NCI-H524 (cell line): Measurements from ENCODE around the gene CHCHD4.
A peak's percentile ranks its signal among the peaks of the same experiment; 100 is the strongest.

ENCODE experiments used
- DNase-seq, 2 experiments: peaks; one replicate each; lab custom pipeline; 2025; lab: John Stamatoyannopoulos, UW

The CHCHD4 gene

GRCh38 chr3:14150078-14150477 is 25.4 kb upstream of the CHCHD4 start:
- no peak for DNase-seq

- DNase-seq = no peak
Observed at GRCh38 chr3:14148041-14148985, 23.6 kb upstream of the CHCHD4 start.

GRCh38 chr3:14147617-14148016 is 22.9 kb upstream of the CHCHD4 start:
- no peak for DNase-seq

- DNase-seq = no peak
Observed at GRCh38 chr3:14147066-14147435, 22.4 kb upstream of the CHCHD4 start.

GRCh38 chr3:14146381-14147065 is 21.9 kb upstream of the CHCHD4 start:
- DNase-seq = no peak

- DNase-seq = no peak
Observed at GRCh38 chr3:14145670-14146380, 21.2 kb upstream of the CHCHD4 start.

- DNase-seq = no peak
Observed at GRCh38 chr3:14145236-14145635, 20.6 kb upstream of the CHCHD4 start.

- peak; percentile 53 to 71 for DNase-seq
Observed at GRCh38 chr3:14144423-14145075, 19.9 kb upstream of the CHCHD4 start.

GRCh38 chr3:14143271-14144225 is 18.9 kb upstream of the CHCHD4 start:
- no peak for DNase-seq

- no peak for DNase-seq
Observed at GRCh38 chr3:14142567-14143270, 18.0 kb upstream of the CHCHD4 start.

GRCh38 chr3:14141602-14142341 is 17.1 kb upstream of the CHCHD4 start:
- DNase-seq = no peak

- DNase-seq = no peak
Observed at GRCh38 chr3:14141144-14141543, 16.5 kb upstream of the CHCHD4 start.

GRCh38 chr3:14140668-14141067 is 16.0 kb upstream of the CHCHD4 start:
- DNase-seq = no peak

- DNase-seq = no peak
Observed at GRCh38 chr3:14139771-14140170, 15.1 kb upstream of the CHCHD4 start.

GRCh38 chr3:14138878-14139655 is 14.4 kb upstream of the CHCHD4 start:
- no peak for DNase-seq

GRCh38 chr3:14138109-14138877 is 13.6 kb upstream of the CHCHD4 start:
- DNase-seq = no peak

- no peak for DNase-seq
Observed at GRCh38 chr3:14137445-14137844, 12.8 kb upstream of the CHCHD4 start.

- no peak for DNase-seq
Observed at GRCh38 chr3:14137004-14137403, 12.3 kb upstream of the CHCHD4 start.
